A172 (cell line): Measurements from ENCODE around the gene SEZ6L. TPM values are rescaled to one million over a fixed set of nuclear protein-coding genes. Genes with fewer than 3 reads are reported as not detected.
A peak's percentile ranks its signal among the peaks of the same experiment; 100 is the strongest.

Source experiments
- DNase-seq: peaks from one replicate; pipeline ENCODE4 v3.0.0-alpha.2; 2015; ENCODE audit warnings: low spot score
- total RNA-seq: library from RNA; depleted of rRNA; stranded (reverse); fragments of >200 nt; shearing (Covaris generic); gene quantifications from 2 replicates; pipeline ENCODE4 v1.2.3, GENCODE V29; 2014

Gene SEZ6L
- total RNA-seq, 1 experiment from 2014 or later = not detected

GRCh38 chr22:26295563-26296126 is 126.4 kb downstream of the SEZ6L start:
- no peak for DNase-seq

- no peak for DNase-seq
Observed at GRCh38 chr22:26298605-26299310, 129.5 kb downstream of the SEZ6L start.

- no peak for DNase-seq
Observed at GRCh38 chr22:26302726-26303125, 133.5 kb downstream of the SEZ6L start.

- DNase-seq = no peak
Observed at GRCh38 chr22:26303475-26303874, 134.2 kb downstream of the SEZ6L start.

GRCh38 chr22:26304730-26305129 is 135.5 kb downstream of the SEZ6L start:
- no peak for DNase-seq

GRCh38 chr22:26308467-26308866 is 139.2 kb downstream of the SEZ6L start:
- DNase-seq = no peak

- no peak for DNase-seq
Observed at GRCh38 chr22:26310616-26311015, 141.4 kb downstream of the SEZ6L start.

GRCh38 chr22:26313291-26313690 is 144.0 kb downstream of the SEZ6L start:
- no peak for DNase-seq

- DNase-seq = no peak
Observed at GRCh38 chr22:26314171-26314570, 144.9 kb downstream of the SEZ6L start.

GRCh38 chr22:26314656-26315055 is 145.4 kb downstream of the SEZ6L start:
- DNase-seq = no peak

GRCh38 chr22:26316732-26317285 is 147.5 kb downstream of the SEZ6L start:
- no peak for DNase-seq

- peak; percentile 50 for DNase-seq
Observed at GRCh38 chr22:26318975-26319374, 149.7 kb downstream of the SEZ6L start.

- DNase-seq = no peak
Observed at GRCh38 chr22:26320447-26320846, 151.2 kb downstream of the SEZ6L start.

- DNase-seq = peak; percentile 77
Observed at GRCh38 chr22:26321469-26321913, 152.2 kb downstream of the SEZ6L start.

- DNase-seq = peak; percentile 93
Observed at GRCh38 chr22:26322179-26322905, 153.1 kb downstream of the SEZ6L start.

GRCh38 chr22:26323013-26323412 is 153.8 kb downstream of the SEZ6L start:
- no peak for DNase-seq

GRCh38 chr22:26324150-26324549 is 154.9 kb downstream of the SEZ6L start:
- no peak for DNase-seq

- no peak for DNase-seq
Observed at GRCh38 chr22:26325641-26326040, 156.4 kb downstream of the SEZ6L start.

- DNase-seq = no peak
Observed at GRCh38 chr22:26326803-26327202, 157.5 kb downstream of the SEZ6L start.

- no peak for DNase-seq
Observed at GRCh38 chr22:26327306-26327705, 158.0 kb downstream of the SEZ6L start.

- DNase-seq = no peak
Observed at GRCh38 chr22:26328221-26328620, 159.0 kb downstream of the SEZ6L start.

GRCh38 chr22:26330971-26331625 is 161.8 kb downstream of the SEZ6L start:
- DNase-seq = peak; percentile 41
